A549 (cell line): ENCODE data around the gene DVL1.

ENCODE experiments used
- BHLHE40 ChIP-seq: IDR thresholded peaks from 2 replicates; pipeline ENCODE4 v1.6.1; 2012; ENCODE audit warnings: low read depth, low read length, inconsistent platforms
- NR3C1 ChIP-seq: fragments of >200 bp; sonication (Bioruptor Twin); formaldehyde crosslinking; IDR thresholded peaks from 3 replicates; pipeline ENCODE4 v1.6.1; 2017
- POLR2A ChIP-seq: IDR thresholded peaks from 2 replicates; pipeline ENCODE4 v1.6.1; 2012; ENCODE audit warnings: mild to moderate bottlenecking, low read length
- RAD21 ChIP-seq, 2 experiments: fragments of >200 bp in 1 of 2; sonication (Bioruptor Twin) in 1 of 2; formaldehyde crosslinking in 1 of 2; IDR thresholded peaks in 1 of 2; conservative IDR thresholded peaks in 1 of 2; 2 replicates in 1 of 2; 3 replicates in 1 of 2; pipeline ENCODE4 v1.6.1; 2012 to 2018; ENCODE audit warnings: inconsistent platforms in 1 of 2
- RNF2 ChIP-seq: fragments of 200-600 bp; sonication (generic); IDR thresholded peaks from 2 replicates; pipeline ENCODE4 v1.6.1; 2016; ENCODE audit warnings: low read depth, mild to moderate bottlenecking, antibody characterized with exemption, moderate library complexity, borderline replicate concordance
- ZFP36 ChIP-seq: fragments of 450-650 bp; IDR thresholded peaks from 2 replicates; pipeline ENCODE4 v1.6.1; 2014; ENCODE audit warnings: borderline replicate concordance; ENCODE audit not compliant: partially characterized antibody
- TF ChIP-seq, protein P1 (sequence below): fragments of 200-600 bp; sonication (generic); IDR thresholded peaks from 2 replicates; pipeline ENCODE4 v1.6.1; 2016; ENCODE audit warnings: antibody characterized with exemption, mild to moderate bottlenecking, moderate library complexity
- TF ChIP-seq, protein P2 (sequence below): fragments of >200 bp; sonication (Bioruptor Twin); formaldehyde crosslinking; IDR thresholded peaks from 3 replicates; pipeline ENCODE4 v1.5.1; 2016
- TF ChIP-seq, protein P3 (sequence below): fragments of >200 bp; sonication (Bioruptor Twin); formaldehyde crosslinking; IDR thresholded peaks from 3 replicates; pipeline ENCODE4 v1.6.1; 2016

DNA sequence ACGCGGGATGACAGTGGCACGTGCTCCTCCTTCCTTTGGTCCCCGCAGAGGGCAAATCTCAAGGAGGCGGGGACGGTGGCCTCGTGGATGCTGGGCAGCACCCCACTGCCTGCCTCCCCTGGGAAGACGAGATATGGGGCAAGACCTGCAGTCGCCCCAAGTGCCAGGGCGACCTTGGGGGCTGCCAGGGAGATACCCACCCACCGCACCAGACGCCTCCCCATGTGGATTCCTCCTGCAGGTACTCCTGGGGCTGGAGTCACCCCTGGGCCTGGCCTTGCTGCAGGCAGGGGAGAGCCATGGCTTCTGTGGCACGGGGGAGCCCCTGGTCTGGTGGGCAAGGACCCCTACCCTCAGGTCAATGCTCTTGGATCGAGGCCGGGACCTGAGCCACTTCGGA lies 31.6 kb upstream of the DVL1 start:
- TF ChIP-seq, protein P1, sequence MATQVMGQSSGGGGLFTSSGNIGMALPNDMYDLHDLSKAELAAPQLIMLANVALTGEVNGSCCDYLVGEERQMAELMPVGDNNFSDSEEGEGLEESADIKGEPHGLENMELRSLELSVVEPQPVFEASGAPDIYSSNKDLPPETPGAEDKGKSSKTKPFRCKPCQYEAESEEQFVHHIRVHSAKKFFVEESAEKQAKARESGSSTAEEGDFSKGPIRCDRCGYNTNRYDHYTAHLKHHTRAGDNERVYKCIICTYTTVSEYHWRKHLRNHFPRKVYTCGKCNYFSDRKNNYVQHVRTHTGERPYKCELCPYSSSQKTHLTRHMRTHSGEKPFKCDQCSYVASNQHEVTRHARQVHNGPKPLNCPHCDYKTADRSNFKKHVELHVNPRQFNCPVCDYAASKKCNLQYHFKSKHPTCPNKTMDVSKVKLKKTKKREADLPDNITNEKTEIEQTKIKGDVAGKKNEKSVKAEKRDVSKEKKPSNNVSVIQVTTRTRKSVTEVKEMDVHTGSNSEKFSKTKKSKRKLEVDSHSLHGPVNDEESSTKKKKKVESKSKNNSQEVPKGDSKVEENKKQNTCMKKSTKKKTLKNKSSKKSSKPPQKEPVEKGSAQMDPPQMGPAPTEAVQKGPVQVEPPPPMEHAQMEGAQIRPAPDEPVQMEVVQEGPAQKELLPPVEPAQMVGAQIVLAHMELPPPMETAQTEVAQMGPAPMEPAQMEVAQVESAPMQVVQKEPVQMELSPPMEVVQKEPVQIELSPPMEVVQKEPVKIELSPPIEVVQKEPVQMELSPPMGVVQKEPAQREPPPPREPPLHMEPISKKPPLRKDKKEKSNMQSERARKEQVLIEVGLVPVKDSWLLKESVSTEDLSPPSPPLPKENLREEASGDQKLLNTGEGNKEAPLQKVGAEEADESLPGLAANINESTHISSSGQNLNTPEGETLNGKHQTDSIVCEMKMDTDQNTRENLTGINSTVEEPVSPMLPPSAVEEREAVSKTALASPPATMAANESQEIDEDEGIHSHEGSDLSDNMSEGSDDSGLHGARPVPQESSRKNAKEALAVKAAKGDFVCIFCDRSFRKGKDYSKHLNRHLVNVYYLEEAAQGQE: no peak
- TF ChIP-seq, protein P2, sequence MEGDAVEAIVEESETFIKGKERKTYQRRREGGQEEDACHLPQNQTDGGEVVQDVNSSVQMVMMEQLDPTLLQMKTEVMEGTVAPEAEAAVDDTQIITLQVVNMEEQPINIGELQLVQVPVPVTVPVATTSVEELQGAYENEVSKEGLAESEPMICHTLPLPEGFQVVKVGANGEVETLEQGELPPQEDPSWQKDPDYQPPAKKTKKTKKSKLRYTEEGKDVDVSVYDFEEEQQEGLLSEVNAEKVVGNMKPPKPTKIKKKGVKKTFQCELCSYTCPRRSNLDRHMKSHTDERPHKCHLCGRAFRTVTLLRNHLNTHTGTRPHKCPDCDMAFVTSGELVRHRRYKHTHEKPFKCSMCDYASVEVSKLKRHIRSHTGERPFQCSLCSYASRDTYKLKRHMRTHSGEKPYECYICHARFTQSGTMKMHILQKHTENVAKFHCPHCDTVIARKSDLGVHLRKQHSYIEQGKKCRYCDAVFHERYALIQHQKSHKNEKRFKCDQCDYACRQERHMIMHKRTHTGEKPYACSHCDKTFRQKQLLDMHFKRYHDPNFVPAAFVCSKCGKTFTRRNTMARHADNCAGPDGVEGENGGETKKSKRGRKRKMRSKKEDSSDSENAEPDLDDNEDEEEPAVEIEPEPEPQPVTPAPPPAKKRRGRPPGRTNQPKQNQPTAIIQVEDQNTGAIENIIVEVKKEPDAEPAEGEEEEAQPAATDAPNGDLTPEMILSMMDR: no peak
- TF ChIP-seq RAD21 (conservative IDR thresholded peaks at IDR 0.05 in 1 of 2, IDR thresholded peaks at IDR 0.05 in 1 of 2) (no peak), POLR2A (no peak), BHLHE40 (no peak), NR3C1 (no peak), RNF2 (no peak), ZFP36 (no peak)
- TF ChIP-seq, protein P3, sequence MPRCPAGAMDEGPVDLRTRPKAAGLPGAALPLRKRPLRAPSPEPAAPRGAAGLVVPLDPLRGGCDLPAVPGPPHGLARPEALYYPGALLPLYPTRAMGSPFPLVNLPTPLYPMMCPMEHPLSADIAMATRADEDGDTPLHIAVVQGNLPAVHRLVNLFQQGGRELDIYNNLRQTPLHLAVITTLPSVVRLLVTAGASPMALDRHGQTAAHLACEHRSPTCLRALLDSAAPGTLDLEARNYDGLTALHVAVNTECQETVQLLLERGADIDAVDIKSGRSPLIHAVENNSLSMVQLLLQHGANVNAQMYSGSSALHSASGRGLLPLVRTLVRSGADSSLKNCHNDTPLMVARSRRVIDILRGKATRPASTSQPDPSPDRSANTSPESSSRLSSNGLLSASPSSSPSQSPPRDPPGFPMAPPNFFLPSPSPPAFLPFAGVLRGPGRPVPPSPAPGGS: no peak
